Stimulated activated CD8-positive, alpha-beta memory T cell treated with anti-CD3 and anti-CD28 coated beads, Interleukin-2, amount 100 ng/mL, for 1 hour (primary cell): ENCODE data around the gene METTL16.
"Not testable (repeated sequence)": the region's sequence is repeated elsewhere in the genome, so short reads cannot be mapped to it uniquely, and the experiment has no call there.

ENCODE experiments used
- DNase-seq, 2 donors: peaks; one replicate each; pipeline ENCODE4 v3.0.0-alpha.2; 2020; ENCODE audit warnings: low read depth in 2 of 2

The METTL16 gene

GRCh38 chr17:2503627-2504026 lies 8.1 kb downstream of the METTL16 start:
- no peak for DNase-seq

DNA sequence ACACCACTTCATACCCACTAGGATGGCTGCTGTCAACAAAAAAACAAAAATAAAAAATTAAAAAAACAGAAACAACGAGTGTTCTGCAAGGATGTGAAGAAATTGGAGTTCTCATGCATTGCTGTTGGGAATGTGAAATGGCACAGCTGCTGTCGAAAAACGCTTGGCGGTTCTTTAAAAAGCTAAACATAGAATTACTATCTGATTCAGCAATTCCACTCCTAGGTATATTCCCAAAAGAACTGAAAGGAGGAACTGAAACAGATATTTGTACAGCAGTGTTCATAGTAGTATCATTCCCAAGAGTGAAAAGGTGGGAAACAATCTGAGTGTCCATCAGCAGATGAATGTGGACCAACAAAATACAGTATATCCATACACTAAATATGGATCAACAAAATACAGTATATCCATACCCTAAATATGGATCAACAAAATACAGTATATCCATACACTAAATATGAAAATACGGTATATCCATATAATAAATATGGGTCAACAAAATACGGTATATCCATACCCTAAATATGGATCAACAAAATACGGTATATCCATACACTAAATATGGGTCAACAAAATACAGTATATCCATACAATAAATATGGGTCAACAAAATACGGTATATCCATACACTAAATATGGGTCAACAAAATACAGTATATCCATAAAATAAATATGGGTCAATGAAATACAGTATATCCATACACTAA lies 8.7 kb downstream of the METTL16 start:
- DNase-seq = no peak

DNA sequence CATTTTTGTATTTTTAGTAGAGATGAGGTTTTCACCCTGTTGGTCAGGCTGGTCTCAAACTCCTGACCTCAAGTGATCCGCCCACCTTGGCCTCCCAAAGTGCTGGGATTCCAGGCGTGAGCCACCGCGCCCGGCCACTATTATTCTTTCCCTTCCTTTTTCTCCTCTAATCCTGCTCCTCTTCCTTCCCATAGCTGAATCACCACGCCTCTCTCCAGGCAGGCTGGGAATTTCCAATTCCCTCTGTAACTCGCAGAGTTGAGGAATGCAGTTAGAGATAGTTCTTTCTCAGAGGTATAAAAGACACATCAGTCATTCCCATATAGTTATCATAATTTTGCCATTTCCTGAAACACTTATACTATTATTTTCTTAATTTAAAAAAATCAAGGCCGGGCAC lies 11.2 kb downstream of the METTL16 start:
- DNase-seq = no peak

GRCh38 chr17:2489286-2489685 lies 22.4 kb downstream of the METTL16 start:
- not testable (repeated sequence) for DNase-seq

DNA sequence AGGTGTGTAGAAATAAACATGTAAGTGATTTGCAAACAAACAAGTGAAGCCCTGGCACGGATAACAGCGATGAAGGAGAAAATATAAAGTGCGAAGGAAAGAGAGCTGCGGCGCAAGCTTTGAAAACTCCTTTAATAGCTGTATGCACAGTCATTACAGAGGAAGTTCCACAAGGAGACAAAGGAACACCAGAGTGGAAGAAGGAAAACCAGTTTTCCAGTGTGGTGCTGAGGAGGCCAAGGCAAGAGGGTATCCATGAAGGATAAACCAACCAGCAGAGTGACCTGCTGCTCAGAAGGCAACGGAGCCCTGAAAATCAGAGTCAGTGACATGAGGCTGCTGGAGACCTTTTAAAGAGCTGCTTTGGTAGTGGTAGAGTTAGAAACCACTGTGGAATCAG lies 24.4 kb downstream of the METTL16 start:
- DNase-seq = no peak

DNA sequence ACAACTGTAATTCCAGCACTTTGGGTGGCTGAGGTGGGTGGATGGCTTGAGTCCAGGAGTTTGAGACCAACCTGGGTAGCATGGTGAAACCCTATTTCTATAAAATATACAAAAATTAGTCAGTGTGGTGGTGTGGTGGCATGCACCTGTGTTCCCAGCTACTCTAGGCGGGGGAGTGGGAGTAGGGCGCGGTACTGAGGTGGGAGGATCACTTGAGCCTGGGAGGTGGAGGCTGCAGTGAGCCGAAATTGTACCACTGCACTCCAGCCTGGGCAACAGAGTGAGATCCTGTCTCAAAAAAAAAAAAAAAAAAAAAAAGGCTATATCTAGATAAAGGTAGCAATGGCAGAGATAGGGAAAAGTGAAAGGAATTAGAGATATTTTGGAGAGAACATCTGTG lies 25.0 kb downstream of the METTL16 start:
- DNase-seq = not testable (repeated sequence)

GRCh38 chr17:2485970-2486369 lies 25.7 kb downstream of the METTL16 start:
- no peak for DNase-seq

DNA sequence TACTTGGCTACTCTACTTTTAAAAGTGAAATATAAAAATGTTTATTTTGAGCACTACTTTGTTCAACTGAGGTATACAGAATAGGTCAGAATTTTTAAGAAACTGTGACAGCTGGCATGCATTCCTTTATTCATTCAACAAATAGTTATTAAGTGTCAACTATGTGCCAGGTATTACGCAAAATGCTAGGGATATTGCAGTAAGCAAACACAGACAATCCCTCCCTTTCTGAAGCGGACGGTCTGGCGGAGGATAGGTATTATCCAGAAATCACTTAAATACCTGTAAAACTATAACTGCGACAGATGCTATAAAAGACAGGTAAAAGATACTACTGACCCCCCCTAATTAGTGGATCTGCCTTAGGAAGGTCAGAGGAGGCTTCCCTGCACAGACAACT lies 26.1 kb downstream of the METTL16 start:
- DNase-seq = no peak

GRCh38 chr17:2484876-2485275 lies 26.8 kb downstream of the METTL16 start:
- DNase-seq = no peak

DNA sequence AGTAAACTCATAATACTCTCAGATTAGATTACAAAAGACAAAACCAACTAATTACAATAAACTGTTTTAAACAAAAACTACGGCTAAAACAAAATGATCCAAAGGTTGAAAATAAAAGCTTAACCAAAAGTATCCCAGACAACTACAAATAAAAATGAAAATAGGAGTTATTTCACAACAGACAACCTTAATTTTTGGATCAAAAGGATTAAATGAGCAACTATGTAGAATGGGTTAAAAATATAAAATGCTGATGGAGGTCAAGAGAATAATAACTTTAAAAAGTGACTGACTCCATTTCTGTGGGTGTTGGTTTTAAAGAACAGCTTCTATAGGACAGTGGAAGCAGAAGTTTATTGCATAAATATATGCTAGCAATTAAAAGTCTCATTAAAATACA lies 28.6 kb downstream of the METTL16 start:
- no peak for DNase-seq

DNA sequence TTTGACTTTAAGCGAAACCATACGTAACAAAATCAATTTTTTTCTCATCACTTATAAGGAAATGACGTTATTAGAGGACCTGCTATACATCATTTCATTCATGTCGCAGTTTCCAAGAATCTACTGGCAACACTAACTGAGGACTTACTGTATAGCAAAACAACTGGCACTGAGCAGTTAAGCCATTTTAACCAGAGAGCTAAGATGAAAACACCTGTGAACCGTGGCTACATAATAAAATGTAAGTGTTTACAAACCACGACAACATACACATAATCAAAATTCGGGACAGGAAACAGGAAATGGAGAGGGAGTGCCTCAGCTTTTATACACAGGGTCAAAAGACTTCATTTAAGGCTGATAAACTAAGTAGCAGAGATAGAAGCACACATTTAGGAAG lies 29.5 kb downstream of the METTL16 start:
- no peak for DNase-seq

DNA sequence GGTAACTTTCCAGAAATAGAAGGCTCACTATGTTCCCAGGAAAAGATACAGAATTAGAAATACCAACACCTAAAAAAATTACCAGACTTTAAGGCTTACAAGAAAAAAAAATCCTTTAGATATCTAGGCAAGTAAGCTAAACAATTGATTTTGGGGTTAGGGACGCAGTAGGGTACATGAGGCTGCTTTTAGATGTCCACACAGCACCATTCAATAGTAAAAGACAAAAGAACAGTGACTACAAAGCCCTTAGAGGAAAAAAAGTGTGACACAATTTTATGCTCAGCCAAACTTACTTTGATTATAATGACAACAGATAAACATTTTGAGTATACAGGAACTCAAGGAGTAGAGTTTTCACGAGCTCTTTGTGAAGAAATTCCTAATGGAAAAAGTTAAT lies 29.9 kb downstream of the METTL16 start:
- DNase-seq = no peak

- no peak for DNase-seq
Measured at GRCh38 chr17:2478458-2478857, 33.2 kb downstream of the METTL16 start.

- DNase-seq = no peak
Measured at GRCh38 chr17:2475056-2475455, 36.6 kb downstream of the METTL16 start.

GRCh38 chr17:2474371-2474770 lies 37.3 kb downstream of the METTL16 start:
- DNase-seq = no peak

GRCh38 chr17:2468270-2468669 lies 43.4 kb downstream of the METTL16 start:
- DNase-seq = no peak

DNA sequence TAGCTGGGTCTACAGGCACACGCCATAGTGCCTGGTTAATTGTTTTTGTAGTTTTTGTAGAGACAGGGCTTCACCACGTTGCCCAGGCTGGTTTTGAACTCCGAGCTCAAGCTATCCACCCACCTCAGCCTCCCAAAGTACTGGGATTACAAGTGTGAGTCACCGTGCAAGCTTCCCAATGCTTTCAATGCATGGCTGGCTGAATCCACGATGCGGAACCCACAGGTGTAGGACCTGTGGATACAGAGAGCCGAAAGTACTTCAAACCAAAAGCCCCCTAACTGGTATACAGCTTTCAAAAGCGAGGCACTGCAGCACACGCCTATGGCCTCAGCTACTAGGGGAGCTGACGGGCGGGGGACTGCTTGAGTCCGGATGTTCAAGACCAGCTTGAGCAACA lies 44.8 kb downstream of the METTL16 start:
- DNase-seq = no peak

- no peak for DNase-seq
Measured at GRCh38 chr17:2462481-2462880, 49.2 kb downstream of the METTL16 start.

GRCh38 chr17:2459917-2460271 lies 51.8 kb downstream of the METTL16 start:
- no peak for DNase-seq

DNA sequence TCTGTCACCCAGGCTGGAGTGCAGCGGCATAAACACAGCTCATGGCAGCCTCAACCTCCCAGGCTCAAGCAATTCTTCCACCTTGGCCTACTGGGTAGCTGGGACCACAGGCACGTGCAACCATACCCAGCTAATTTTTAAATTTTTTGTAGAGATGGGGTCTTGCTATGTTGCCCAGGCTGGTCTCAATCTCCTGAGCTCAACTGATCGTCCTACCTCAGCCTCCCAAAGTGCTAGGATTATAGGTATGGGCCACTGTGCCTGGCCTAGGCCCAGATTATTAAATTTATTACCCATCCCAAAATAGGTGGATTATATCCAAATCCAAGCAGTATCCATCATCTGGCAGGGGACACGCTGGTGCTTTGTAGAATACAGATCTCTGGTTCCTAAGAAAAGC lies 53.8 kb downstream of the METTL16 start:
- no peak for DNase-seq

GRCh38 chr17:2456475-2456874 lies 55.2 kb downstream of the METTL16 start:
- DNase-seq = no peak

DNA sequence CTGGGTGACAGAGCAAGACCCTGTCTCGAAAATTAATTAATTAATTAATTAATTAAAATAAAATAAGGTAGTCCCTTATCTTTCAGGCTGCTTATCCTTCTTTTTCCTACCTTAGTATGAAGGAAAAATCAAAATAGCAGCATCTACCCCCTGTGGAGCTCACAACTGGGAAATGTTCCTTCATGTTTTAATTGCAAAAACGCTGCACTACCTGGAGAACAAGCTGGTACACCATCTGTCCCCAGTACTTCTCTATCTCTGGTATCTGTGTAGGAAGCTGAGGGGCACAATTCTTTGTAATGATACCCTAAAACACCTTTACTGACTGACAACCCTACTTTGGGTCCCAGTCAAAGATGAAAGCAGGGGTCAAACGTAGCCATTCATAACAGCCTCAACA lies 55.7 kb downstream of the METTL16 start:
- DNase-seq = no peak

GRCh38 chr17:2453866-2454265 lies 57.8 kb downstream of the METTL16 start:
- no peak for DNase-seq

DNA sequence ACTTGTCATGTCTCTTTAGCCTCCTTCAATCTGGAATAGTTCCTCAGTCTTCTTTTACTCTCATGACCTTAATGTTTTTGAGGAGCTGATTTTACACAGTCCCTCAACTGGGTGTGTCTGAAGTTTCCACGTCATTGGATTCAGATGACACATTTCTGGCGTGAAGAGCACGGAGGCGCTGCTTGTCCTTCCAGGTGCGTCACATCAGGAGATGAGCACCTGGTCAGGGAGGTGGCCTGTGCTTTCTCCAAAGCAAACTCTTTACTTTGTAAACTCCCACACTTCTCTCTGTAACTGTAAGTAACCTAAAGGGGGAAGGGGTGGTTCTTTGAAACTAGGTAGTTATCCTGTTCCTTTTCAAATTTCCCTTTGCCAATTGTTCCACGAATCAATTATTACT lies 58.4 kb downstream of the METTL16 start:
- no peak for DNase-seq
